Neutrophil (primary cell): ENCODE results near the gene NUP153.

Source experiments
- H3K27ac ChIP-seq: fragments of 200-600 bp; sonication (generic); 2 replicates; pipeline ENCODE4 v1.5.1; 2016; ENCODE audit warnings: mild to moderate bottlenecking, moderate library complexity
- H3K27me3 ChIP-seq: fragments of 200-600 bp; sonication (generic); 2 replicates; pipeline ENCODE4 v1.6.0; 2016; ENCODE audit warnings: mild to moderate bottlenecking
- H3K36me3 ChIP-seq: fragments of 200-600 bp; sonication (generic); 2 replicates; pipeline ENCODE4 v1.5.1; 2017
- H3K4me1 ChIP-seq, 2 experiments: fragments of 200-600 bp in 1 of 2; sonication (generic) in 1 of 2; 1 replicate in 1 of 2; 2 replicates in 1 of 2; pipeline versions ENCODE4 v1.5.1 to v1.6.1; 2013 to 2016; ENCODE audit warnings: low read depth in 1 of 2, low read length in 1 of 2, mild to moderate bottlenecking in 1 of 2, moderate library complexity in 1 of 2; ENCODE audit not compliant: control insufficient read depth in 1 of 2, insufficient read depth in 1 of 2
- H3K4me3 ChIP-seq, 2 experiments: fragments of 200-600 bp in 1 of 2; sonication (generic) in 1 of 2; 1 replicate in 1 of 2; 2 replicates in 1 of 2; pipeline ENCODE4 v1.5.1; 2013 to 2016; ENCODE audit warnings: low read depth in 1 of 2, low read length in 1 of 2, mild to moderate bottlenecking in 1 of 2, moderate library complexity in 1 of 2
- H3K9me3 ChIP-seq: fragments of 200-600 bp; sonication (generic); 2 replicates; pipeline ENCODE4 v1.5.1; 2016
- TF ChIP-seq, protein P1 (sequence below): fragments of 200-600 bp; sonication (generic); IDR thresholded peaks from 2 replicates; pipeline ENCODE4 v1.5.1; 2016; ENCODE audit warnings: antibody characterized with exemption

The NUP153 gene

GRCh38 chr6:17683428-17683827, 23.3 kb downstream of the NUP153 start:
- Histone ChIP-seq H3K36me3 (peaks cover 11% of the 10 kb centered on the region), H3K4me3 (no peak overlapping the region)

DNA sequence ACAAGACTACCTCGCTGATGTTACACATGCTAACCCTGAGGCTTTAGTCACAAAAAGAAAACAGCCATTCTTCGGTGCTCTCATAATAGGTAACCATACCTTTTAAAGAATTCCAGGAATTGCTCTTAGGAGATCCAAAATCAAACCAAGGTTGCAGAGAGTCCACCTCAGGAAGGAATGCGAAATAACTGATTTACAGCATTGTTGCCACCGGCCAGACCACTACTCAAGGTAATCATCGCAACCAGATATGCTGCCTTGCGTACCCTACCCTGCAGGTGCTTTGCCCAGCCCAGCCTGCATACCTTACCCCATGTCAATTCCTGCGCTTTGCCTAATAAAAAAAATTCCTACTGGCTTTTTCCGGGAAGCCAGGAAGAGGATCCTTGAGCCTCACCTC, 27.0 kb downstream of the NUP153 start:
- H3K4me3 ChIP-seq = no peak overlapping the region
- no peaks in the 10 kb centered on the region for H3K4me1 ChIP-seq
- H3K36me3 ChIP-seq = peaks cover 15% of the 10 kb centered on the region
- TF ChIP-seq, protein P1, sequence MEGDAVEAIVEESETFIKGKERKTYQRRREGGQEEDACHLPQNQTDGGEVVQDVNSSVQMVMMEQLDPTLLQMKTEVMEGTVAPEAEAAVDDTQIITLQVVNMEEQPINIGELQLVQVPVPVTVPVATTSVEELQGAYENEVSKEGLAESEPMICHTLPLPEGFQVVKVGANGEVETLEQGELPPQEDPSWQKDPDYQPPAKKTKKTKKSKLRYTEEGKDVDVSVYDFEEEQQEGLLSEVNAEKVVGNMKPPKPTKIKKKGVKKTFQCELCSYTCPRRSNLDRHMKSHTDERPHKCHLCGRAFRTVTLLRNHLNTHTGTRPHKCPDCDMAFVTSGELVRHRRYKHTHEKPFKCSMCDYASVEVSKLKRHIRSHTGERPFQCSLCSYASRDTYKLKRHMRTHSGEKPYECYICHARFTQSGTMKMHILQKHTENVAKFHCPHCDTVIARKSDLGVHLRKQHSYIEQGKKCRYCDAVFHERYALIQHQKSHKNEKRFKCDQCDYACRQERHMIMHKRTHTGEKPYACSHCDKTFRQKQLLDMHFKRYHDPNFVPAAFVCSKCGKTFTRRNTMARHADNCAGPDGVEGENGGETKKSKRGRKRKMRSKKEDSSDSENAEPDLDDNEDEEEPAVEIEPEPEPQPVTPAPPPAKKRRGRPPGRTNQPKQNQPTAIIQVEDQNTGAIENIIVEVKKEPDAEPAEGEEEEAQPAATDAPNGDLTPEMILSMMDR = no peak
- H3K27ac ChIP-seq = no peak overlapping the region
- no peaks in the 10 kb centered on the region for H3K9me3 ChIP-seq
- no peaks in the 10 kb centered on the region for H3K27me3 ChIP-seq

More at GRCh38 chr6:17683428-17683827, 23.3 kb downstream of the NUP153 start:
- no peak overlapping the region for H3K27ac ChIP-seq
- no peaks in the 10 kb centered on the region for H3K4me1 ChIP-seq
- TF ChIP-seq, protein P1 = no peak
- H3K27me3 ChIP-seq = no peaks in the 10 kb centered on the region
- H3K9me3 ChIP-seq = no peaks in the 10 kb centered on the region

DNA sequence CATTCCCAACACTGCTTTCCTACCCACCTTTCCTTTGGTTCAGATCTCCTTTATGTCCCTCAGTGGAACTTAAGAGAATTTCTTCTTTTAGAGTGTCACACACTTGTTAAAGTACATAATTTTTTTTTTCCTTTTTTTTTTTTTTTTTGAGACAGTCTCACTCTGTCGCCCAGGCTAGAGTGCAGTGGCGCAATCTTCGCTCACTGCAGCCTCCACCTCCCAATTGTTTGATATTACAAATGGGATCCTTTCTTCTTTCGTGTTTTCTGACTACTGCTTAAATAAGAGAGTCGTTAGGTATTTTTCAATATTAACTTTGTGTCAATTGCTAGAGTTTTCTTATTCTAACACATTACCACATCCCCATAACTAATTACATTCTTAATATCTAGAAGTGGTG, 29.1 kb downstream of the NUP153 start:
- Histone ChIP-seq H3K4me1 (no peaks in the 10 kb centered on the region), H3K4me3 (no peak overlapping the region), H3K27ac (no peak overlapping the region), H3K9me3 (no peaks in the 10 kb centered on the region), H3K27me3 (no peaks in the 10 kb centered on the region), H3K36me3 (peaks cover 30% of the 10 kb centered on the region)
- TF ChIP-seq, protein P1 = no peak

- no peaks in the 10 kb centered on the region for H3K27me3 ChIP-seq
- TF ChIP-seq, protein P1 = no peak
Observed at GRCh38 chr6:17673543-17674254, 33.0 kb downstream of the NUP153 start.

GRCh38 chr6:17672064-17672718, 34.5 kb downstream of the NUP153 start:
- Histone ChIP-seq H3K36me3 (peaks cover 72% of the 10 kb centered on the region), H3K27ac (no peak overlapping the region), H3K9me3 (no peaks in the 10 kb centered on the region), H3K4me1 (no peaks in the 10 kb centered on the region), H3K4me3 (no peak overlapping the region), H3K27me3 (no peaks in the 10 kb centered on the region)
- TF ChIP-seq, protein P1 = no peak

More at GRCh38 chr6:17673543-17674254, 33.0 kb downstream of the NUP153 start:
- Histone ChIP-seq H3K4me3 (no peak overlapping the region), H3K36me3 (peaks cover 57% of the 10 kb centered on the region), H3K27ac (no peak overlapping the region), H3K9me3 (no peaks in the 10 kb centered on the region), H3K4me1 (no peaks in the 10 kb centered on the region)
